LHCN-M2 (cell line): Measurements from ENCODE around the gene NGDN. TPM values are rescaled to one million over a fixed set of nuclear protein-coding genes. Genes with fewer than 3 reads are reported as not detected.

Source experiments
- DNase-seq: peaks from one replicate; pipeline ENCODE4 v3.0.0-alpha.2; 2012; ENCODE audit warnings: low read depth
- total RNA-seq: library from RNA; depleted of rRNA; stranded (reverse); fragments of >200 nt; gene quantifications from 2 replicates; pipeline ENCODE4 v1.2.3, GENCODE V29; 2014; rRNA removed

The NGDN gene
- total RNA-seq, 1 experiment from 2014 or later: 41.3 TPM

DNA sequence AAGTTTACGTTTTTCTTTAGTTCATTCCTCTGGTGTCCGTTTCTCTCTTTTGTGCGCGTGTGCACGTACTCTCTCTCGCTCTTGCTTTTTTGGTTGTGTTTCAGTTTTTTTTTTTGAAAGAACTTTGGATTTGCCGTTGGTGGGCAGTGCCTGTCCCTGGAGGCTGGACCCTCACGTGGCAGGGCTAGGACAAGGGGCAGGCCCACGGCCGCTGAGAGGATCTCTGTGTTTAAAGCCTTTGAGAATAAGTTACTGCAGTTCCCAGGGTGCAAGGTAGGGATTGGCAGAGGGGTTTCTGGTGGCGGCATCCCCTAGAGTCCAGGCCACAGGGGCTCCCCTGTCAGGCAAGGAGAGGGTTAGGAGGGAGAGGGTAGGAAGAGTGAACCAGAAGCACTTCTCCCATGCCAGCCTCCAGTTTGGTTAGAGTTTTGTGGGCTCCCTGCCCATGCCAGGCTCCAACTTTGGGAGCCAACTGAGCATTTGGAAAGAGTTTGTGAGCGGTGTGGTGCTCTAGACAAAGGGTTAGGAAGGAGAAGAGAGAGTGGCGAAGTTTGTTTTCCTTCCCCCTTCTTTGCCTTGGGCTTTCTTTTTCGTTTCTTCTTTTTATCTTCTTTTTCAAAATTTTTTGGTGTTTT is 51.5 kb downstream of the NGDN start:
- no peak for DNase-seq

- DNase-seq: no peak
These were observed 52.5 kb downstream of the NGDN start for GRCh38 chr14:23521785-23522640.

GRCh38 chr14:23522643-23523198 is 53.2 kb downstream of the NGDN start:
- DNase-seq: no peak

- no peak for DNase-seq
These were observed 53.9 kb downstream of the NGDN start for GRCh38 chr14:23523229-23524016.

DNA sequence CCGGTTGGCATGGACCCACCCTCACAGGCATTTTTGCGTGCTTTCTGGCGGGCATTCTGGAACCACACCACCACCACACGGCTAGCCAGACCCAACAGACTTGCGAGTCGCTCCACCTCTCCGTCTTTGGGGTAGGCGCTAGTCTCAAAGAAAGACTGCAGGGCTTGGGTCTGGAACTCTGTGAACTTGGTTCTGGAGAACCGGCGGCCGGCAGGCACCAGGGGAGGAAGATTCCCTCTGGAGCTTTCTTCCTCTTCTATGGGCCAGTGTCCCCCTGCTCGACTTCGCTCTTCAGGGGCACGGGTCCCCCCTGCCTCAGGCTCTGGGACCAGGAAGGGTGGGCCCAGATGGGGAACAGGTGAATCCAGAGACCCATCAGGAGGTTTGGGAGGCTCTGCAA is 55.5 kb downstream of the NGDN start:
- no peak for DNase-seq

- no peak for DNase-seq
These were observed 56.1 kb downstream of the NGDN start for GRCh38 chr14:23525611-23526010.

Other genes with a start within 250 kb of the NGDN start
- gene RNF212B, start 231.8 kb upstream of the NGDN start, total RNA-seq: not detected in 2 replicates
- gene HOMEZ, start 183.6 kb upstream of the NGDN start, total RNA-seq: 5.7 and 7.1 TPM in 2 replicates
- 2.9 and 5.0 TPM in 2 replicates for gene PPP1R3E, start 166.8 kb upstream of the NGDN start, total RNA-seq
- 17.3 and 20.4 TPM in 2 replicates for gene BCL2L2, start 162.9 kb upstream of the NGDN start, total RNA-seq
- gene PABPN1, start 148.2 kb upstream of the NGDN start, total RNA-seq: 86.7 and 92.7 TPM in 2 replicates
- gene SLC22A17, start 116.8 kb upstream of the NGDN start, total RNA-seq: 13.5 and 16.0 TPM in 2 replicates
- gene EFS, start 104.5 kb upstream of the NGDN start, total RNA-seq: not detected in 2 replicates
- gene IL25, start 96.9 kb upstream of the NGDN start, total RNA-seq: not detected in 2 replicates
- not detected in 2 replicates for gene CMTM5, start 92.7 kb upstream of the NGDN start, total RNA-seq
- gene MYH6, start 61.4 kb upstream of the NGDN start, total RNA-seq: not detected in 2 replicates
- 0.06 and 0.17 TPM in 2 replicates for gene MYH7, start 34.0 kb upstream of the NGDN start, total RNA-seq
- 0.29 and 0.32 TPM in 2 replicates for gene ZFHX2, start 82.1 kb downstream of the NGDN start, total RNA-seq
- gene THTPA, start 86.6 kb downstream of the NGDN start, total RNA-seq: 17.4 and 25.6 TPM in 2 replicates
- gene AP1G2, start 98.1 kb downstream of the NGDN start, total RNA-seq: 9.2 and 11.7 TPM in 2 replicates
- not detected in 2 replicates for gene JPH4, start 109.1 kb downstream of the NGDN start, total RNA-seq
- 1.0 and 2.4 TPM in 2 replicates for gene DHRS2, start 166.7 kb downstream of the NGDN start, total RNA-seq